Body of pancreas (tissue), 4 donors: ENCODE measurements around the gene CTBP1.

Experiments
- CTCF ChIP-seq, 7 experiments: fragments of 450-650 bp in 4 of 7; fragments of 200-600 bp in 3 of 7; sonication (generic) in 3 of 7; IDR thresholded peaks; one replicate each; pipeline ENCODE4 v1.5.1; 2016 to 2019; ENCODE audit warnings: antibody characterized with exemption in 7 of 7
- POLR2A ChIP-seq, 3 donors: fragments of 450-650 bp; IDR thresholded peaks; one replicate each; pipeline ENCODE4 v1.6.1; 2016; ENCODE audit warnings: antibody characterized with exemption in 3 of 3, mild to moderate bottlenecking in 2 of 3

- TF ChIP-seq CTCF (IDR thresholded peaks at IDR 0.05) (no peak), POLR2A (IDR thresholded peaks at IDR 0.05) (no peak)
Observed at GRCh38 chr4:1216869-1217294, 32.0 kb downstream of the CTBP1 start.
